HG02884 (cell line): ENCODE results near the gene RENBP.

Experiments used
- ATAC-seq: cut with Tn5 transposase; IDR thresholded peaks from one replicate; pipeline ENCODE4 v1.9.1; 2021; ENCODE audit warnings: mild to moderate bottlenecking, moderate library complexity; ENCODE audit not compliant: unreplicated experiment

Gene RENBP

GRCh38 chrX:153903238-153903980 is 41.0 kb downstream of the RENBP start:
- no peak for ATAC-seq

- no peak for ATAC-seq
Measured at GRCh38 chrX:153902385-153902784, 42.1 kb downstream of the RENBP start.

GRCh38 chrX:153901753-153902140 is 42.7 kb downstream of the RENBP start:
- ATAC-seq, result no peak

GRCh38 chrX:153900831-153901752 is 43.4 kb downstream of the RENBP start:
- peak; percentile 62 for ATAC-seq

- ATAC-seq, result no peak
Measured at GRCh38 chrX:153897899-153898298, 46.5 kb downstream of the RENBP start.

GRCh38 chrX:153889123-153889522 is 55.3 kb downstream of the RENBP start:
- ATAC-seq, result no peak

GRCh38 chrX:153888344-153888743 is 56.1 kb downstream of the RENBP start:
- no peak for ATAC-seq

- ATAC-seq, result no peak
Measured at GRCh38 chrX:153887385-153887784, 57.1 kb downstream of the RENBP start.

GRCh38 chrX:153886915-153887314 is 57.5 kb downstream of the RENBP start:
- ATAC-seq, result no peak

- ATAC-seq, result no peak
Measured at GRCh38 chrX:153885968-153886903, 58.2 kb downstream of the RENBP start, which contains the start of gene L1CAM. L1CAM (minus strand) TSS chrX:153886173; CDS start chrX:153875836, 10,337 bp downstream.
